Stimulated activated naive CD4-positive, alpha-beta T cell (primary cell): Measurements from ENCODE around the gene TNMD.

ENCODE experiments used
- DNase-seq, 6 experiments: peaks; one replicate each; lab custom pipeline; 2025; lab: John Stamatoyannopoulos, UW

Gene TNMD

GRCh38 chrX:100643956-100644860 lies 59.5 kb downstream of the TNMD start, which contains the start of gene SRPX2:
SRPX2 (plus strand) TSS chrX:100644199; CDS start chrX:100646323, 2,124 bp downstream.
- DNase-seq = no peak

- DNase-seq = no peak
Measured at GRCh38 chrX:100645106-100645505, 60.4 kb downstream of the TNMD start.

GRCh38 chrX:100647095-100647494 lies 62.4 kb downstream of the TNMD start:
- DNase-seq = no peak

- no peak for DNase-seq
Measured at GRCh38 chrX:100647739-100648138, 63.0 kb downstream of the TNMD start.

GRCh38 chrX:100648458-100649417 lies 64.0 kb downstream of the TNMD start:
- no peak for DNase-seq
